Immature natural killer cell (primary cell): ENCODE measurements around the gene IL17REL. TPM values are rescaled to one million over a fixed set of nuclear protein-coding genes. Genes with fewer than 3 reads are reported as not detected.

ENCODE experiments used
- DNase-seq, 3 donors: peaks; one replicate each; pipeline ENCODE4 v3.0.0; 2022; ENCODE audit warnings: mixed read lengths in 1 of 3
- H3K27ac Mint-ChIP-seq, 6 donors: one replicate each; pipeline ENCODE4 v1.8.0; 2020; ENCODE audit warnings: mixed read lengths in 6 of 6, mild to moderate bottlenecking in 5 of 6, inconsistent platforms in 4 of 6, moderate library complexity in 3 of 6
- H3K27me3 Mint-ChIP-seq, 3 donors: one replicate each; pipeline ENCODE4 v1.8.0; 2020 to 2021; ENCODE audit warnings: low read depth in 3 of 3, mild to moderate bottlenecking in 3 of 3, mixed read lengths in 3 of 3, moderate library complexity in 3 of 3, inconsistent platforms in 1 of 3
- H3K36me3 Mint-ChIP-seq, 3 donors: one replicate each; pipeline ENCODE4 v1.8.0; 2020; ENCODE audit warnings: mixed read lengths in 3 of 3, inconsistent platforms in 2 of 3, mild to moderate bottlenecking in 2 of 3
- H3K4me1 Mint-ChIP-seq, 2 donors: one replicate each; pipeline ENCODE4 v1.8.0; 2020; ENCODE audit warnings: inconsistent platforms in 2 of 2, mild to moderate bottlenecking in 2 of 2, mixed read lengths in 2 of 2, moderate library complexity in 1 of 2
- H3K4me3 Mint-ChIP-seq, 5 donors: one replicate each; pipeline ENCODE4 v1.8.0; 2020; ENCODE audit warnings: mild to moderate bottlenecking in 5 of 5, mixed read lengths in 5 of 5, inconsistent platforms in 3 of 5, moderate library complexity in 3 of 5
- H3K9me3 Mint-ChIP-seq, 6 donors: one replicate each; pipeline ENCODE4 v1.8.0; 2020; ENCODE audit warnings: mild to moderate bottlenecking in 6 of 6, mixed read lengths in 6 of 6, inconsistent platforms in 4 of 6, moderate library complexity in 3 of 6
- polyA plus RNA-seq, 3 donors: library from polyadenylated mRNA; unstranded; fragments of 300-500 nt; fragmentation: Illumina TruSeq; gene quantifications; one replicate each; pipeline ENCODE4 v1.2.3, GENCODE V29; 2021

IL17REL gene
- polyA plus RNA-seq, 3 donors from 2014 or later, result not detected

DNA sequence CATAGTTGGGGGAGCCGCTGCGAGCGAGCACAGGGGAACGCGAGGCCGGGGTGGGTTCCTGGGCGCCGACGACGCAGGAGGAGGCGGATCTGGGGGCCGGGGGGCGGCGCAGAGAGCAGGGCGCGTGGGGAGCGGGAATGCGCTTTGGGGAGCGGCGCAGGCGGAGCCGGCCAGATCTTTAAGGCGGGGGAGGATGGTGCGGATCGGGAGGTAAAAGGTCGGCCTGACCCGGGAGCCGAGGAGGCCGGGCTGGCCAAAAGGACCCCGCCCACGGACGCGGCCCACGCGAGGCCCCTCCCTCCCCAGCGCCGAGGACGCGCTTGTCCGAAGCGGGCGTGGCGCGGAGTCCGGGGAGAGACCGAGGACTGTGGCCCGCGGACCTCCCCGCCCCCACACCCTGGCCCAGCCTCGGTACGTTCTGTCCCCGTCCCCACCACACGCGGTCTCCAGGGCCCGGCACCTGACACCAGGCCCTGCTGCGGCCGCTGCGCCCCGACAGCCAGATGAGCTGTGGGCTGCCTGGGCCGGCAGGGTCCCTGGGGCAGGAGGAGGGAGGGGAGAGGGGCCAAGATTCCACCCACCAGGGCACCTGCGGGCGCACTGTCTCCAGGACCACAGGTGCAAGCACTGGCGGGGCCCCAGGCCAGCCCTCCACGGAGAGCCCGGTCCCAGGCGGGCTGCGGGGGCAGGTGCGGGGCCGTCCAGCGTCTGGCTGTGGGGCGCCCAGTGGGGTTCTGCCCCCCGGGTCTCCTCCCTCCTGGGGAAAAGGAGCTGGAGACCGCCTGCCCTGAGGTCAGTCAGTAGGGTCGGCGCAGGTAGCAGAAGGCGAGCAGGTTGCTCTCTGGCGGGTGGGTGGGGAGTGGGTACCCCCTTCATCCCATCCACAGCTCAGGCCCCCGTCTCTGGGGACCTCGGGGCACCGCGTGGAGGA, 41.1 kb downstream of the IL17REL start:
- Mint-ChIP-seq H3K9me3 (no peaks in the 10 kb centered on the region), H3K36me3 (no peaks in the 10 kb centered on the region), H3K4me1 (peaks cover 11 to 12% of the 10 kb centered on the region in 2 donors), H3K27me3 (peaks cover 5 to 19% (median 15%) of the 10 kb centered on the region in 3 donors), H3K4me3 (peak overlapping the region; percentile 77 to 88 (median 84)), H3K27ac (peak overlapping the region; percentile 91 to 100 (median 97))
- DNase-seq, result no peak

DNA sequence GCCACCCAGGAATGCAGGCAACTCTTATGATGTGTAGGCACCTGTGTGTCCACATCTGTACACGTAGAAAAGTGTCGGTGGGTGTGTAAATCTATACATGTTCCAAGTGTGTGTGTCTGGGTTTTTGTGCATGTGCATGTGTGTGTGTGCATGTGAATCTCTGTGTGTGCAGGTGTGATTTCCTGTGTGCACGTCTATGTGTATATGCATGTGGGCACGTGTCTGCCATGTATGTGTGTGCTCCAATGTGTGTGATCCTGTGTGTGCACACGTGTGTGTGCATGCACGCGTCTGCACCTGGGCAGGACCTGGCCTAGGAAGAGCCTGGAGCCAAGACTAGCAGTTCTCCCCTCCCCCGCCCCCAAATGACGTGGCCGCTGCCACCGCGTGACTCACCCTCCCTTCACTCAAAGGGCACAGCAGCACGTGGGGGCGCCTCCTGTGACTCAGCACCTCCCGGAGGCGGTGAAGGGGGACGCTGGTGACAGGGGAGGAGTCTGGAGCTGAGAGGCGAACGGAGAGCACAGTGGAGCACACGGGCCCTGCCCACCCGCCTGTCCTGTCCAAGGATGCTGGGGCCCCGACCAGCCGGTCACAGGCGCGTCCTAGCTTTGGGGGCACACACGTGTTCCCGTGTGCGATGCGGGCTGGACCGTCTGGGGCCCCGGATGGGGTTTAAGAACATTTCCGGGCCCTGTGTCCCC, 41.9 kb downstream of the IL17REL start:
- peak overlapping the region; percentile 77 to 88 (median 84) for H3K4me3 Mint-ChIP-seq
- peaks cover 5 to 19% (median 15%) of the 10 kb centered on the region in 3 donors for H3K27me3 Mint-ChIP-seq
- DNase-seq, result peak; percentile 89 to 92 (median 89)
- peaks cover 8 to 11% of the 10 kb centered on the region in 2 donors for H3K4me1 Mint-ChIP-seq
- H3K9me3 Mint-ChIP-seq, result no peaks in the 10 kb centered on the region
- H3K27ac Mint-ChIP-seq, result peak overlapping the region; percentile 91 to 100 (median 97)
- H3K36me3 Mint-ChIP-seq, result no peaks in the 10 kb centered on the region

DNA sequence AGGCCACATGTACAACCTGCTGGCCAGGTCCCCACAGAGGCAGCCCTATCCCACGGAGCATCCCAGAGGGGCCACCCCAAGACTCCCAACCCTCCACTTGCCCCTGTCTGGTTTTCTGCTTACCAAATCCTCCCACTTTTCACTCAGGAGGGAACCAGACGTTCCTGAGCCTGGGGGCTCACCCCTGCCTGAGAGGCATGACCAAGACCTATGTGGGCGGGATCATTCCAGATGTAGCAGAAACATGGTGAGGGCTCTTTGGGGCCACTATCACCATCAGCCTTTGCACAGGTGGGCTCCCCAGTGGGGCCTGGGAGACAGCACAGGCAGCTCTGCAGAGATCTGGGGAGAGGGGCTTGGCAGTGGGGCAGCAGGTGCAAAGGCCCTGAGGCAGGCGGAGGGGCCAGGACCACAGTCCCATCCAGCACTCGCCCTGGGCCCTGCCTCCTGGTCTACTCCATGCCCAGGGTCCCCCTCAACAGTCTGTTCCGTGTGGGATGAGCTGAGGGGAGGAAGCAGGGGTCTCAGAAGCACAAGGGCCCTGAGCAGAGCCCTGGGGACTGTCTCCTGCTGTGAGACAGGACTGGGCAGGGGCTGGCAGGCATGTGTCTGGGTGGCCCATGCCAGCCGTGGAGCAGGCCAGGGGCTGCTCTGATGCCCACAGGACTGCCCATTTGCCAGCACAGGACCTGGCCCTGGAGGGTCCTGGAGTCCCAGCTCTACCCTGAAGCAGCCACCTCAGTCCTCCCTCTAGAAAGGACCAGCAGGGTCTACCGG, 42.6 kb downstream of the IL17REL start:
- peak overlapping the region in 3 of 5 donors; percentile 83 to 88 (median 85) for H3K4me3 Mint-ChIP-seq
- H3K4me1 Mint-ChIP-seq, result peaks cover 8% of the 10 kb centered on the region in 2 donors
- H3K27ac Mint-ChIP-seq, result peak overlapping the region; percentile 91 to 100 (median 97)
- no peak for DNase-seq
- H3K27me3 Mint-ChIP-seq, result peaks cover 5 to 16% (median 15%) of the 10 kb centered on the region in 3 donors
- no peaks in the 10 kb centered on the region for H3K9me3 Mint-ChIP-seq
- H3K36me3 Mint-ChIP-seq, result no peaks in the 10 kb centered on the region

DNA sequence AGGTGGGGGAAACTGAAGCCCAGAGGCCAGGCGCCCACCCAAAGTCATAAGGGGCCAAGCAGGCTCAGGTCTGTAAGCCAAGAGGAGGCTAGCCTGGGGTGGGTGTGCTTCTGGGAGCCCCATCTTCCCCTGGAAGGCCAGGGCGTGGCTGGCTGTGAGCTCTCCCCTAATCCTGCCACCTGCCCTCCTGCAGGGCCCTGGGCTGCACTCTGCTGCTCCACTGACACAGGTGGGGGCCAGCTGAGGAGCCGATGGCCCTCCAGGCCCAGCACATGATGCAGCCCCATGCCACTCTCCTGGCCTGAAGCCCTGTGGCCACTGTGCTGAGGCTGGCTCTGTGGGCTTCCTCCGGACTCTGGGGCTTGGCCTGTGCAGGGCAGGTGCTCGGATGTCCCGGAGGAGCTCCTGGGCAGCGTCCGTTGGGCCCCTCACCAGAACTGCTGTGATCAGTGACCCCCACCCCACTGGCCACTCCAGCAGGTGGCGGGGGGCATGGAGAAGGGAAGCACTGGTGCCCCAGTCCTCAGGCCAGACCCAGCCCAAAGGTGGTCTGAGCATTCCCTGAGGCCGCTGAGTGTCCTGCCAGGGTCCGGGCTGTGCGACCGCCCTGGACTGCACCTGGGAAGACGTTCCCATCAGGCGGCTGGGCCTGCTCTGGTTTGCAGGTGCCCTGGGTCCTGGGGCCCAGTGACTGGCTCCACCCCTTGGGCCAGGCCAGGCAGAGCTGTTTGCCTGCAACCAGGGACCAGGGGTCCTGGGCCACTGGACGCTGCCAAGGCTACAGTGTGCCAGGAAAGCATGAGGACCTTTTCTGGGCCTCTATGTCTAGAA, 43.5 kb downstream of the IL17REL start:
- Mint-ChIP-seq H3K27me3 (peaks cover 5 to 20% (median 16%) of the 10 kb centered on the region in 3 donors), H3K4me1 (peaks cover 9% of the 10 kb centered on the region in 2 donors), H3K9me3 (no peaks in the 10 kb centered on the region), H3K36me3 (no peaks in the 10 kb centered on the region), H3K4me3 (no peak overlapping the region), H3K27ac (peak overlapping the region in 3 of 6 donors; percentile 58 to 99 (median 76))
- no peak for DNase-seq

DNA sequence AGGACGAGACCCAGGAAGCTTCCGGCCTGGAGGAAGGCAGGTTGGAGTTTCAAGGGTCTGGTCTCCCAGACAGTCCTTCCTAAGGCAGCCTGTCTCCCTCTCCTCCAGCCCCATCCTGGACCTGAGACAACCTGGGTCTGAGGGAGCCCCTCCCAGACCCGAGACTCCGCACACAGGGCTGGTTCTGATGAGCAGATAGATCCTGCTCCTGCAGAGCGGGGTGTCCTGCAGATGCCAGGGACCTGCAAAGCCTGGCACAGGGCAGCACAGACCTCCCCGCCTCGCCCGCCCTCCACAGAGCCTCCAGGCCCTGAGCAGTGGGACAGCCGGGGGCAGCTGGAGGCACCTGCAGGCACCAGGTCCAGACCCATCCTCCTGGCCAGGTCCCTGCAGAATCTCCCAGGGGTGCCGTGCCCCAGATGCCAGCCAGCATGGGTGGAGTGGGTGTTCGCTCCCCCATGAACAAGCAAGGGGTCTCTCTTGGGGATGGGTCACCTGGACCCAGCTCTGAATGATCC, 44.2 kb downstream of the IL17REL start:
- DNase-seq, result no peak
- no peak overlapping the region for H3K27ac Mint-ChIP-seq
- H3K4me3 Mint-ChIP-seq, result no peak overlapping the region
- peaks cover 0 to 1% (median 0%) of the 10 kb centered on the region in 6 donors for H3K9me3 Mint-ChIP-seq
- H3K4me1 Mint-ChIP-seq, result peaks cover 13 to 15% of the 10 kb centered on the region in 2 donors
- H3K36me3 Mint-ChIP-seq, result peaks cover 0 to 6% (median 0%) of the 10 kb centered on the region in 3 donors
- peaks cover 9 to 26% (median 18%) of the 10 kb centered on the region in 3 donors for H3K27me3 Mint-ChIP-seq

DNA sequence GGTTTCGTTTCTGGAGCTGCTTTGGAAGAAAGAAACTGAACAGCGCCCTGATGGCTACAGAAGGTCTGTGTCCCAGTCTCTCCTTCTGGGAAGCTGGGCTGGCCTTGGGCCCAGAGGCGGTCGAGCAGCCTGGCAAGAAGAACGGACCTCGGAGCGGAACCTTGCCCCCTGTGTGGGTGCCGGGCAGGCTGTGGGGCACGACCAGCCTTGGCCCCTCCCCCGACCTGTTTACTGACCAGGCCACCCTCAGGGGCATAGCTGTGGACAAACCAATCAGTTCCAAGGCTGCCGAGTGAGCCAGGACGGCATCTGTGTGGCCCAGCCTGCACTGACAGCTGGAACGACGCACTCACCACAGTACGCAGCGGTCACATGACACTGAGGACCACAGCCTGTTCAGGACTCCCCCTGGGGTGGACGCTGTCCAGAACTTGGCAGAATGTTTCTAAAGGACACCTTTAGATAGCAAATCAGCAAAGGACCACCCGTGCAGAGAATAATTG, 44.8 kb downstream of the IL17REL start:
- H3K27me3 Mint-ChIP-seq, result peaks cover 12 to 28% (median 18%) of the 10 kb centered on the region in 3 donors
- peaks cover 13 to 15% of the 10 kb centered on the region in 2 donors for H3K4me1 Mint-ChIP-seq
- peaks cover 0 to 1% (median 0%) of the 10 kb centered on the region in 6 donors for H3K9me3 Mint-ChIP-seq
- peaks cover 0 to 6% (median 0%) of the 10 kb centered on the region in 3 donors for H3K36me3 Mint-ChIP-seq
- H3K4me3 Mint-ChIP-seq, result no peak overlapping the region
- DNase-seq, result no peak
- H3K27ac Mint-ChIP-seq, result no peak overlapping the region

DNA sequence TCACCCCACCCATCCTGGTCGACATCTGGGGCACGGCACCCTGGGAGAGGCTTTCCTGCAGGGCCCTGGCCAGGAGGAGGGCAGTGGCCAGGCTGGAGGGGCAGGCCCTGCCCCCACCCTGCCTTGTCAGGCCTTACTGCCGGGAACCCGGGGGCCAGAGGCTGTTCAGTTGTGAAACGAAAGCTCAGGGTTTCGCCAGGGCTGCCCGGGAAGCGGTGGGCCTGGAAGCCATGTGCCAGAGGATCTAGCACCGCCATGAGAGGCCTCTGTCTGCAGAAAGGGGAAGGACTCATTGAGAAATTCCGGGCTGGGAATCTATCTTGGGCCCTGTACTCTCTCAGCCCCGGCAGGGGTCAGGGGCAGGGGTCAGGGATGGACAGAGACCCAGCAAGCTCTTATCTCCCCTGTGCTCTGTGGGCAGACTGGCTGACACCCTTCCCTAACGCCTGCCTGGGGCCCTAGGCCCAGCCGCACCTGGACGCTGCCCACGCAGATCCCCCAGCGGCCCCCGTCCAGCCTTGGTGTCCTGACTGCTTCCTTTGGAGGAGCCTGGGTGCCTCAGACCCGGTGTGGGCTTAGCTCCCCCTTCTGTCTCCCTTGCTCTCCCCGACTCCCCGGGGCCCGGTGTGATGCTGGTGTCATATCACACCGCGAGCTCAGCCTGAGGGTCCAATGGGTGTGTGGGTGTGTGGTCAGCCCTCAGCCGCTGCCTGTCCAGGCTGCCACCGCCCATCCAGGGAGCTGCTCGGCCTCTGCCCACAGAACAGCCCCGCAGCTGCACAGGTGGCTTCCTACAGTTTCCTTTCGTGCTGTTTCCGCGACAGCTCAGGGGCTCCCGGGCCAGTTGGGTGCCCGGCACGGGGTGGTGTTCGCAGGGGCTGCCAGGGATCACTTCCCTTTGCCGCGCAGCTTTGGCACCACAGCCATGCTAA, 45.5 kb downstream of the IL17REL start:
- H3K27me3 Mint-ChIP-seq, result peaks cover 14 to 31% (median 20%) of the 10 kb centered on the region in 3 donors
- H3K4me1 Mint-ChIP-seq, result peaks cover 15% of the 10 kb centered on the region in 2 donors
- H3K4me3 Mint-ChIP-seq, result no peak overlapping the region
- H3K36me3 Mint-ChIP-seq, result peaks cover 0 to 6% (median 0%) of the 10 kb centered on the region in 3 donors
- DNase-seq, result no peak
- H3K9me3 Mint-ChIP-seq, result peaks cover 0 to 1% (median 0%) of the 10 kb centered on the region in 6 donors
- H3K27ac Mint-ChIP-seq, result no peak overlapping the region

DNA sequence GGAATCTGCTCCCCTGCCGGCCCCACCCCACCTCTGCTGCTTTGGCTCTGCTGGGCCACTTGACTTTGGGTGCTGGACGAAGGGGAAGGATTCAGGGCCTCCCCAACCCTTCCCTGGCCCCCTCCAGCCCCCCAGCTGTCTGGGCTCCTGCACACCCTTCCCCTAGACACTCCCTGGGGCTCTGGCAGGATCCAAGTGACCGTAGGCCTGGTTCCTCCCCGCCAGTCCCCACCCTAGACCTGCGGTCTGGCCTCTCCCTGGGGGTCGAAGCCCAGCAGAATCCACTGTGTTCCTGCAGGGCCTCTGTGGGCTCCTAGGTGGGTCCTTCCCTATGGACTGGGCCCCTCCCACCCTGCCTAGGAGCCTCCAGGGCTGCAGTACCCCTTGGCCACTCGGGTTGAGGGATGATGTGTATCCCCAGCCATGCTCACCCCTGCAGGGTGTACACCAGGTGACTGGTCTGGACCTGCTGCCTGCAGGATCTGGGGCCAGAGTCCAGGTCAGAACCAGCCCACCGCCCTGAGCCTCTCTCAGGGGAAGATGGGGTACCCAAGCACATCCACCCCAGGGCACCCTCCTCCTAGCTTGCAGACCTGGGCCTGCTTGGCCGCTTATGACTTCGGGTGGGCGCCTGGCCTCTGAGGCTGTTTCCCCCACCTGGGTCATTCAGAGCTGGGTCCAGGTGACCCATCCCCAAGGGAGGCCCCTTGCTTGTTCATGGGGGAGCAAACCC, 46.4 kb downstream of the IL17REL start:
- Mint-ChIP-seq H3K27me3 (peaks cover 21 to 38% (median 26%) of the 10 kb centered on the region in 3 donors), H3K4me3 (no peak overlapping the region), H3K4me1 (peaks cover 15 to 19% of the 10 kb centered on the region in 2 donors), H3K9me3 (peaks cover 0 to 1% (median 0%) of the 10 kb centered on the region in 6 donors), H3K36me3 (peaks cover 0 to 6% (median 0%) of the 10 kb centered on the region in 3 donors), H3K27ac (no peak overlapping the region)
- no peak for DNase-seq

DNA sequence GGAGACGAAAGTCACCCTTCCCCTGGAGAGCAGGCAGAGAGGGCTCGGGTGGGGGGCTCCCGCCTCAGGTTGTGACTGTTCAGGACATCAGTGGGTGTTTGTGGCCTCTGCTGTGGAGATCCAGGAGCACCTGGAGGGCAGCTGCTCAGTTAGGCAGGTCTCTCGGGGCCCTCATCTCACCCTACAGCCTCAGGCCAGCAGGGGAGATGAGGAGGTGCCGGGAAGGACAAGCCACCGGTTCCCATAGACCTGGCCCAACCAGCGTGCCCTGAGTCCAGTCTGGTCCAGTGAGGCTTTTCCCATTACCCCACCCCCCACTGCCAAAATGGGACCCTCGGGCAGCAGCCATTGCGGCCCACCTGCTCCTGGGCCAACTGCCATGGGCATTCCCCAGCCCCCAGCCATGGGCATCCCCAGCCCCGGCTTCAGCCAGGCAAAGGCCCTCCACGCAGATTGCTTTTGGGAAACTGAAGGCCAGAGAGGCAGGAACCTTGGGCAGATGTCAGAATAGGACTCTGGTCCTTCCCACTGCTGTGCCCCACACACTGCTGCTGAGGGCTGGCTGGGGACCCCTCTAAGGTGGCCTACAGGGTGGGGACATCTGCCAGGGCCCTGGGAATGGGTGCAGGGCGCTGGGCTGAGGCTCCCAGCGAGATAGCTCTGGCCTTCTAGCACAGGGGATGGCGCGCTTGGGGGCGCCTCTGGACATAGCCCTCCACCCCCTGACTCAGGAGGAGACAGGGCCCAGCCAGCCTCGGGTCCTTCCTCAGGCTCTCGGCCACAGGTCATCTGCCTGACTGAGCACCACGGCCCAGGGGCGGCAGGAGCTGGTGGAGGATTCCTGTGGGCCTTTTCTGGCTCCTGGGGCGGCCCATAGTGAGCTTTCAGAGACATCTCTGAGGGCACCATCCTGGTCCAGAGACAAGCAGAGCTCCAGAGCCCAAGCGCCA, 47.2 kb downstream of the IL17REL start:
- DNase-seq, result no peak
- peaks cover 16 to 30% (median 18%) of the 10 kb centered on the region in 3 donors for H3K27me3 Mint-ChIP-seq
- peak overlapping the region in 1 of 6 donors; percentile 42 for H3K27ac Mint-ChIP-seq
- H3K4me3 Mint-ChIP-seq, result no peak overlapping the region
- peaks cover 0 to 6% (median 0%) of the 10 kb centered on the region in 3 donors for H3K36me3 Mint-ChIP-seq
- peaks cover 8 to 12% of the 10 kb centered on the region in 2 donors for H3K4me1 Mint-ChIP-seq
- peaks cover 0 to 1% (median 0%) of the 10 kb centered on the region in 6 donors for H3K9me3 Mint-ChIP-seq
